ENCODE results near the gene GPT2.
A peak's percentile ranks its signal among the peaks of the same experiment; 100 is the strongest.

Gene GPT2

DNA sequence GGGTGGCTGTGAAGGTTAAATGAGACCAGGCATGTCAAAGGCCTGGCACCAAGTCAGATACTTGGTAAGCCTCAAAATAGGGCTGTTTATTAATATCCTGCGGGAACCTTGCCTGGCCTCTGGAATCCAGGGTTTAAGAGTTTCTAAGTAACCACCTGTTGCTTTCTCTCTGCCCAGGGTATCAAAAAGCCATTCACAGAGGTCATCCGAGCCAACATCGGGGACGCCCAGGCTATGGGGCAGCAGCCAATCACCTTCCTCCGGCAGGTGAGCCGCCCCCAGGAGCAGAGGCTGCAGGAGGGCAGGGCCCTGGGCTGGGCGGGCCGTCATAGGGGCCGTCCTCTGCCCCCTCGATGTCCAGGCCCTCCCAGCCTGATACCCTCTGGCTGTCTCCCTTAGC, 13.3 kb downstream of the GPT2 start:
- DNase-seq, result no peak

DNA sequence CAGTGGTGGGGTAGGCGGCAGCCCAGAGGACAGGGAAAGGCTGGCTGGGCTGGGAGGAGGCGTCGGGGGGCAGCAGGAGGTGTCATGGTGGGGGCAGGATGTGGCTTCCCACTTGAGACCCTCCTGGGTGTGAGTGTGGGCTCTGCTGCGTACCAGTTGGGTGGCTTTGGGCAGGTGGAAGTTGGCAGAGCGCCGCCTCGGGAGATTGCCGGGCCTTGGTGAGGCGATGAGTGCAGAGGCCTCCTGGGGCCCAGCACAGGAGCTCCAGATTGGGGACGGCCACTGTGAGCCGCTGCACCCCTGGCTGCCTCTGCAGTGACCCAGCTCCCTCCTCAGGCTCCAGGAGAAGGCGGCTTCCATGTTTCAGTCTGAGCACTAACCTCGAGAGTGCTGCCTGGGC, 13.8 kb downstream of the GPT2 start:
- no peak for DNase-seq

DNA sequence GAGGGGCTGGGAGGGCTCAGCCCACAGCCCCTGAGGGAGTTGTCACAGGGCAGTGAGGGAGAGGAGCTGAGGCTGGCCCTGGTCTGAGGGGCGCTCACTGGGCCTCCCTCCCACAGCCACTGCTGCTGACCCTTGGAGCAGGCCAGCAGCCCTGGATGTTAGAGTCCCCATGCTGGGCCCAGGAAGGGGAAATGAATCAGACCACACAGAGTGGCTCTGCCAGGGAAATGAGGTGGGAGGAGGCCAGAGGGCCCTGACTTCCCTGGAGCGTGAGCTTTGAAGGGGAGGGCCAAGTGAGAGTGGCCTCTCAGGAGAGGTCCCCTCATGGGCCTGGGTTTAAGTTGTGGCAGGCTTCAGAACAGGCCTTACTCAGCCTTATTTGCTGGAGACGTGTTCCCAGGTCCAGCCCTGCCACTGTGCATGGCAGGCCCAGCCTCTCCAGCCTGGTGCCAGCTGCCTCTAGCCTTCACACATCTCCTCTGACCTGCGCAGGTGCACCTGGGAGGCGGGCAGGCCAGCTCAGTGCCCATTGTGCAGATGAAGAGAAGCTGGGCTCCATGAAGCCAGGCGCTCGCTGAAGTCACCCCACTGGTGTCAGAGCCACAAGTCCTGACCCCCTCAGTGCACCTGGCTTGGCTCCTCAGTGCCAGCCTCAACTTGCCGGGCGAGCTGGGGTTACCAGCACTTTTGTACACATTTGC, 15.4 kb downstream of the GPT2 start:
- DNase-seq, result no peak

DNA sequence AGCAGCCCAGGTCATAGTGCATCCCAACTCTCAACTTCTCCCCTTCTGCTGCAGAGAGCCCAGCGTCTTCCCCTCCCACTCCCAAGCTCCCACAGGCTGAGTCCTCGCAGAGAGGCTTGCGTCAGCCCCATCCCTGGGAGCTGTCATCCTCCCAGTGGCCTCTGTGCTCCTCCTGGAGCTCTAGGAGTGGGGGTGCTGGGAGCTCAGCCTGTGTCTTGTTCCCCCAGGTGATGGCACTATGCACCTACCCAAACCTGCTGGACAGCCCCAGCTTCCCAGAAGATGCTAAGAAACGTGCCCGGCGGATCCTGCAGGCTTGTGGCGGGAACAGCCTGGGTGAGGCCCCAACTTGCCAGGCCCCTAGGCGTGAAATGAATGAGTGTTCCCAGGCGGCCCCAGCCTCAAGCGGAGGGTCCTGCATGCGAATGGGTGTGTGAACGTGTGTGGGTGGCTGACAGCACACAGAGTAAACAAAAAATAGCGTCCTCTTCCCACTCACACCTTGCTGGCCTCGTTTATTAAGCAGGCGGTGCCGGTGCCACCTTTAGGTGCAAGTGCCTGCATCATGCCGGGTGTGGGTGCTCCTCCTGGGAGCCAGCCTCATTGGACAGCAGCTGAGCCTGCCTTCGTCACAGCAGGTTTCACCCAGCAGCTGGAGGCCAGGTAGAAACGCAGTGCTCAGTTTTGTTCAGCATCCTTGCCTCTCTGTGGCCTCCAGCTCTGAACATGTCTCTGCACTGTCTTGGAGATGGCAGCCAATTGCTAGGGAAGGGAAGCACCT, 16.5 kb downstream of the GPT2 start:
- no peak for DNase-seq

DNA sequence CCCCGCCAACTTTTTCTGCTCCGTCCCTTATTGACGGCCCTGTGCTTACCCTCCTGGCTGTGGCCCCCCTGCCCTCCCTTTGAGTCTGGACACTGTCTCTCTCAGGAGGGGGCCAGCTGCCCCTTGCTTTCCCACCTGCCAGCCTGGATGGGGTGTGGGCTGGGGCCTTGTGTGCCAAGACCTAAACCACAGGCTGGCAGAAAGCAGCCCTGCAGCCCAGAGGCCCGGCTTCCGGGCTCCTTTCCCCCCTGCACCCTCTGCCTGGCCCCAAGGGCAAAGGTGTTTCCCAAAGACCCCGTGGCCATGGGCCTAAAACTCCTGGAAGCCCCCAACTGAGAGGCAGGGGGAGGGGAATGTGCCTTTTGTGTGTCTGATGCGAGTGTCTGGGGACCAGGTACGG, 17.5 kb downstream of the GPT2 start:
- DNase-seq, result no peak

DNA sequence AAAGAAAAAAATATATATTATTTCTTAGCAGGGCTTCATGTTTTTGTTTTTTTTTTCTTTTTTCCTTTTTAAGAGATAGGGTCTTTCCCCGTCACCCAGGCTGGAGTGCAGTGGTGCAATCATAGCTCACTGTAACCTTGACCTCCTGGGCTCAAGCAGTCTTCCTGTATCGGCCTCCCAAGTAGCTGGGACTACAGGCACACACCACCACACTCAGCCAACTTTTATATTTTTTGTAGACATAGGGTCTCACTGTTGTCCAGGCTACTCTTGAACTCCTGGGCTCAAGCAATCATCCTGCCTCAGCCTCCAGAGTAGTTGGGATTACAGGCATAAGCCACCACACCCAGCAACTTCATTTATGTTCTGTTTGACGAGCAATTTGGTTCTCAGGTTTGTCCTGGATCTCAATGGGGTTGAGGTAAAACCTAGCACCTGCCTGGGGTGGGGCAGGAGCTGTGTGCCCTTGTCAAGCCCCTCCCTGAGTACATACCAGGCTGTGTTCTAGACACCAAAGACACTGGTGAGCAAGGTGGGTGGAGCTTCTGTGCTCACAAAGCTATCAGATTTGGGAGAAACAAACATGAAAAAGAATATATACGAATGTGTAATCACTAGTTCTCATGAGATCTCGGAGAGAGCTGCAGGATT, 19.2 kb downstream of the GPT2 start:
- no peak for DNase-seq

DNA sequence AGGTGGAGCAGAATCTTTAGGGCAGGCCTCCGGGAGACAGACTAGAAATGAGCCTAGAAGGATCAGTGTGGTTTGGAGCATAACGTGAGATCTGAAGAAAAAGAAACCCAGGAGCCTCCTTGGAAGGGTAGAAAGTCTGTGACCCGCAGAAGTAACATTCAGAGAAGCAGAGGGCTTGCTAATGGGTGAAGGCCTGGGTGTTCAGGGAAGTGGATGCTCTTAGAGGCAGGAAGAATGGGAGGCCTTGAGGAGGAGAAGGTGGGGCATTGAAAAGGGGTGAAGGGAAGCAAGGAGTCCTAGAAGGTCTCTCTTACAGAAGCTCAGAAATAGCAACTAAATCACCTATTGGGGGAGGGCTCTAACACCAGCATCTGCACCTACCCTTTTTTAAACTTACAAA, 20.3 kb downstream of the GPT2 start:
- no peak for DNase-seq

DNA sequence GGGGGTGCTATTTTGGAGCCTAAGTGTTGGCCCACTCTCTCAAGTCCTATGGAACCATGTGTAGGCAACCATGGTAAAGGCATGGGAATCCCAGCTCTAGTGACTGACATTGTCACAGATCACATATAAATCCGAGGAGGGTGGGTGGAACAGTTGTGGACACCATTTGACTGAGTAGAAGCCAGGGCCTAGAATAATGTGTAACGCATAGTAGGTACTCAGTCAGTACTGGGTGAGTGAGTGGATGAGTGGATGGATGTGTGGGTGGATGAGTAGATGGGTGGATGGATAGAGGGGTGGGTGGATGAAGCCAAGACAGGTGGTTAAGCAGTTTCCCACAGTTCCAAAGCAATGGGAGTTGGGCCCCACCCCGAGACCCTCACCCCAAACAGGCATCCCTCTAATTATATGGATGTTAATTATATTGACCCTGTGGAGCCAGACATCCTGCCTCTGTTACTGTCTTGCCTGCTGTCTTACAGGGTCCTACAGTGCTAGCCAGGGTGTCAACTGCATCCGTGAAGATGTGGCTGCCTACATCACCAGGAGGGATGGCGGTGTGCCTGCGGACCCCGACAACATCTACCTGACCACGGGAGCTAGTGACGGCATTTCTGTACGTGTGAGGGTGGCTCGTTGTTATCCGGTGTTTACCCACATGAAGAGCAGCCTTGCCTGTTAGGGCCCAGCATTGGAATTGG, 22.3 kb downstream of the GPT2 start:
- DNase-seq, result no peak

DNA sequence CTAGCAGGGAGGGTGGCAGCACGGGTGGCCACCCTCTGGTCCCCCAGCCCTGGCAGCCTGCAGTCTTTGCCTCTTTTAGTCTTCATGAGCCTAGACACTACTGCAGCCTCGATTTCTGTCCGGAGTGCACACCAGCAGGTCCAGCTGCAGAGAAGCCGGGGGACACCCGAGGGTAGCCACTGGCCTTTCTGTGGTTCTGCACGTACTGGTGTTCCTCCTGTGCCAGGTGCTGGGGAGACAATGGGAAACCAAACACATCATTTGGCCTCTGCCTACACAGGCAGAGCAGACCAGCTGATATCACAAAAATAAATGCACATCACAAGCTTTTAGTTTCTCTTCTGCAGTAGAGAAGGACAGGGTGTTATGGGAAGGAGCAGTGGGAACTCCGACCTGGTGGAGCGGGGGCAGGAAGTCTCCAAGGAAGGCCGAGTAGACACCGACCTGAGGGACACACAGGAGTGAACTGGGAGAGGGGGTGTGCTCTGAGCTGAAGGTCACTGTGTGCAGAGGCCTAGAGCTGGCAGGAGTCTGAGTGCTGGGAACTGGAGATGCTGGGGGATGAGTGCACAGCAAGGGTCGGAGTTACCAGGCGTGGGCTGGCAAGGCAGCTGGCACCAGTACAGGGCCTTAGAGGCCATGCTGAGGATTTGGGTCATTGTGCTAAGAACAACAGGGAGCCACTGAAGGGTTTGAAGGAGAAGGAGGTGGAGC, 23.1 kb downstream of the GPT2 start:
- no peak for DNase-seq

DNA sequence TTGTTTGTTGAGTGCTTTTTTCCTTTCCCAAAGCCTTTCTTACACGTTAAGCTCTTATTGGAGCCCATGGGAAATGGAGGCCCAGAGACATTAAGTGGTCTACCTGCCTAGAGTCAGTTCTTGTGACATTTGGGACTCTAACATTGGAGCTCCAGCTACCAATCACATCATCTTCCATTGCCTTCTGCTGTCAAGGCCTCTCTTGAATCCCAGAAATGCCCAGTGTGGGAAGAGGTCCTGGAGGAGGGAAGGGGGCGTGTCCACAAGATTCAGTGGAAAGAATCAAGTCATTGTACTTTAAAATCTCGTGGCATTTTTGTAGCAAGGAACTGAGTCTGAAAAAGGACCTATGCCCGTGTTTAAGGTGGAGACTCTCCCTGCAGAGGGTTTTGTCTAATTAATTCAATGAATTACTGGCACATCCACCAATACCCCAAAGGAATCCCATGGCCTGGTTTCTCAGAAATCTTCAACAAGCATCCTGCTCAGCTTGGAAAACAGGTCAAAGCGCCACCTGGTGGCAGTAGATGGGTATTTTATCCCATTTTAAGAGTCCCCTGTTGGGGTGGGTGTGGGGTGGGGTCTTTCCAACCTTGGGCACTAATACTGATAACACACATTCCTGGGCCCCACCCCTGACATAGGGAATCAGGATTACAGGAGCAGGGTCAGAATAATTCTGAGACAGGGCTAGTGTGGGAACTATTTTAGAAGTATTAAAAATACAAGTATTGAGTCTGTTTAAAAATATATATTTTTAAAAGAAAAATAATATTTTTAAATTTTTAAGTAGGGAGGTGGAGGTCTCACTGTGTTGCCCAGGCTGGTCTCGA, 24.6 kb downstream of the GPT2 start:
- DNase-seq, result peak; percentile 34

DNA sequence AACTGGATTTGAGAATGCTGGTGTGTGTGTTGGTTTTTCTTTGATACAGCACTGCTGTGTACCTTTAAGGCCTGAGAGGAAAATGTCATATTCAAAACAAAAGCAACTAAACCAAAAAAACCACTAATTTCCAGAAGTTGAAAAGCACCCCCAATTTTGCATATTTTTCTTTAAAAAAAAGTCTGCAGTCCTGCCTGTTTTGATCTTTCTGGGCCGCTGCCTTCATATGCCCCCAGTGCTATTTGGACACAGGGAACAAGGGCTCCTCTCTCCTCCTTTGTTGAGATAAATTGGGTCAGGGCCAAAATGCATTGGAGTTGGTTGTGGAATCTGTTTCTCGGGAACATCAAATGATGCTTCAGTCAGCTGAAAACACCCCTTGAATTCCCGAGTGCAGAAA, 26.9 kb downstream of the GPT2 start:
- DNase-seq, result no peak

DNA sequence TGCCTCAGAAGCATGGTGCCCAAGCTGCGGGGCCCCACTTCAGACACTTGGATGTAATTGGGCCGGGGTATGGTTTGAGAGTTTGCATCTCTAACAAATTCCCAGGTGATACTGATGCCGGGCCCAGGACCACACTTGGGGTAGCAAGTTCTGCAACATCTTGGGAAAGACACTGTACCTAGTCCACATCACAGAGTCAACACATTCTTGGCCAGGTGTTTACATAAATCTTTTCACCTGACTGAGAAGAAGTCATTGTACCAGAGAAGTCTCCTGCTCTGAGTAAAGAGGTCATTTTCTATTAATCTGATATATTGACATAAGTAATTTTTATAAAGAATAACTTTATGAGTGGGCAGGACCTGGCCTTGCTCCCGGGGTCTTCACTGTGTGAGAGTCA, 27.5 kb downstream of the GPT2 start:
- no peak for DNase-seq

DNA sequence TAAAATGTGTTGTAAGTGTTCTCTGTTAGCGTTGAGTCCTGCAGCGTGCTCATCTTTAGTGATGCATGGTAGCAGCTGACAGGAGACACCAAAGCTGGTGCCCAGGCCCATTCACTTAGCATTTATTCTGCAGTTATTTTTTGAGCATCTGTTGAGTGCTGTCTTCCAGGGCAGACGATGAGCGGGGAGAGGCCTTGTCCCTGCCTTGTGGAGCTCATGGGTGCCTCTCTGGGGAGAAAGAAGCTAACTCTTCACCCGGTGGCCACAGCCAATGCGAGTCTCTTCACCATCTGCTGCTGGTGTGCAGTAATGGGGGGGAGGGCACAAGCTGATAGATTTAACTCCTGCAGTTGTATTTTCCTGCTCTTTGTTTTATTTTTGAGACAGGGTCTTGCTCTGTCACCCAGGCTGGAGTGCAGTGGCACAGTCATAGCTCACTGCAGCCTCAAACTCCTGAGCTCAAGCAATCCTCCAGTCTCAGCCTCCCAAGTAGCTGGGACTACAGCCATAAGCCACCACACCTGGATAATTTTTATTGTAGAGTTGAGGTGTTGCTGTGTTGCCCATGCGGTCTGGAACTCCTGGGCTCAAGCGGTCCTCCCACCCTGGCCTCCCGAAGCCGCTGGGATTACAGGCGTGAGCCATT, 30.5 kb downstream of the GPT2 start:
- DNase-seq, result peak; percentile 69

DNA sequence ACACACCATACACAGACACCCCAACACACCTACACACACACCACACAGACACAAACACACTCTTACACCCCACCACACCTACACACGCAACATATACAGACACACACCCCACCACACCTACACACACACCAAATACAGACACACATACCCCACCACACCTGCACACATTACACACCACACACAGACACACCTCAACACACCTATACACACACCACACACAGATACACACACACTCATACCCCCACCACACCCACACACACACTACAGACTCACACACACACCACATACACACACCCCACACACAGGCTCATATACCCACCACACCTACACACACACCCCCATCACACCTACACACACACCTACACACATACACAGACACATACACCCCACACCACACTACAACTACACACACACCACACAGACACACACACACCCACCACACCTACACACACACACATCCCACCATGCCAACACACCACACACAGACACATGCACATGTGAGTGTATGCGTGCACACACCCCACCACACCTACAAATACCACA, 31.4 kb downstream of the GPT2 start:
- DNase-seq, result no peak

DNA sequence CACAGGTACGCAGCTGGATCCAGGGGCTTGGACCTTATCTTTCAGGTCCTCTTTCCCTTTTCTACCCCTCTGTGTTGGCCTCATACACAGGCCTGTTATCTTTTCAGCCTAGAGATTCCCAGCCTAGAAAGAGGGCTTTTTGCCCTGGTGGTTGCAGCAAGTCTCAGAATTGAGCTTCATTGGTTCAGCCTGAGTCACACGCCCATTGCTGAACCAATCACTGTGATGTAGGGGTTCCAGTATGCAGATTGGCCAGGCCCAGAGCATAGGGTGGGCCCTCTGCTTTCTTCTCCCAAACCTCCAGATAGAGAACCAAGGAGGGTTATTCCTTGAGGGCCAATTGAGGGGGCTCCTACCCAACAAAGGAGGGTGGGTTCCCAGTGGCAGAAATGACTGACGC, 32.8 kb downstream of the GPT2 start:
- DNase-seq, result no peak

DNA sequence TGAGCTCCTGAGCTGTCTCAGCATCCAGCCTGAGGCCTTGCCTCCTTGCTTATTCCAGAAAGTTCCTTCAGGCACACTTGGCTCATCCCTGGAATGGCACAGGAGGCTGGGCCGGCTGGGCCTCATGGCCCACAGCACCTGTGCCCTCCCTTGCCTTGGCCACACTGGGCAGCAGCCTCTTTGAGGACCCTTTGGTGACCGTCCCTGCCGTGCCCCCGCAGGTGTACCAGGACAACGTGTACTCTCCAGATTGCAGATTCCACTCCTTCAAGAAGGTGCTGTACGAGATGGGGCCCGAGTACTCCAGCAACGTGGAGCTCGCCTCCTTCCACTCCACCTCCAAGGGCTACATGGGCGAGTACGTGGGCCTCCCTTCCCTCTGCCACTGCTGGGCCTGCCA, 34.2 kb downstream of the GPT2 start:
- DNase-seq, result no peak

DNA sequence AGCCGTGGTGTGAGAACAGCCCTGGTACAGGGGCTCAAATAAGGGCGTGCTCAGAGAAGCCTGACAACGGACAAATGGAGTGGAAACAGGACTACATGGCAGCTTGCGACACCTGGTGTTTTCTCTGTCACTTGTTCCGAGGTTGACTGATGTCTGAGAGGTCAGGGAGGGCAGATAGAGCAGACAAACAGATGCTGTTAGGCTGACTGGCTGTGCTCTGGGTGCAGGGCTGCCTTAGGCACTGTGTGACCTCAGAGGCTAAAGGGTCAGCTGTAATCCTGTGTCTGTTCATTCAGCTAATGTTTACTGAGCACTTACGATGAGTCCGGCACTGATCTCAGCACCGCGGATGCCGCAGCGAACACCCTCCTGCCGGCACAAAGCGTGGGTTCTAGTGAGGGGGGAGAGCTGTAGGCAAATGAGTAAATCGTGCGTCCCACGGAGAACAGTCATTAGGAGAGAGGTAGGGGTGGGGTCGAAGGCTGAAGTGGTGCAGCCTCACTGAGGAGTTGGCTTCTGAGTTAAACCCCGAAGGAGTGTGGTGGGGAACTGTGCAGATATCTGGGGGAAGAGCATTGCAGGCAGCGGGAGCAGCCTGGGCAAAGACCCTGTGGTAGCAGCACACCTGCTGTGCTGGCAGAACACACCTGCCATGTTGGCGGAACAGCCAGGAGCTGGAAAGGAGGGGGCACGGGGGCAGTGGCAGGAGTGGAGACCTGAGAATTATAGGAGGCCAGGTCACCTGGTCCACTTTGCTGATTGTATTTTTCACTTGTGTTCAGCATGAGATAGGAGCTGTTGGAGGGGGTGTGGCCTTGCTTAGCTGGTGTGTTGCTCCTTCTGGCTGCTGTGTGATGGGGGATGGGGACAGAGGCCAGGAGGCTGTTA, 35.0 kb downstream of the GPT2 start:
- DNase-seq, result no peak

DNA sequence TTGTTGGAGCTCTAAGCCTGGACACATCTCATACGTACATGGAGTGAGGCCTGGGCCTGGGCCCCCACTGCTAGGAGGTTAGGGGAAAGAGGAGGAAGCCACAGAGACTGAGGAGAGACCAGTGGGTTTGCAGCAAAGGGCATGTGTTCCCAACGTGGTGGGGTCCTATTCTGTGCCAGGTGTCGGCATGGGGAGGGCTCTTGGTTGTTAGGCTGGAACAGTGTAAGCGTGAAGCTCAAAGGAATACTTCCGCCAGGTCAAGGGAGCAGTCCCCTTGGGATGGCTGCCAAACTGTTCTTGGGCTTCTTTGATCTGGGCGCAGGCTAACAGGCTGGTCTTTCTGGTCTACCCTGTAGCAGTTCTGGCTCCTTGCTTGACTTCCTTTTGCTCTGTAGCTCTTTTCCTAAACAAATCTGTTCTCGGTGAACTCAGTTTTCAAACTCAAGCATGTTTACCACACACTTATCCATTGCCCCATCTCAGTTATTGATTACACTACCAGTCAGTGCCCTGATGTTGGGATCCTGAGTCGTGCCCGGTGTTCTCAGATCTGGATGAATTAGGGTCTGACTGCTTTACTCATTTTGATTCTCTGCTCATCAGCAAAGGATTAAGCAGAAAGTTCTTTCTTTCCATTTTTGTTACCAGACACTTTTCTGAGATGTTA, 36.4 kb downstream of the GPT2 start:
- DNase-seq, result no peak

DNA sequence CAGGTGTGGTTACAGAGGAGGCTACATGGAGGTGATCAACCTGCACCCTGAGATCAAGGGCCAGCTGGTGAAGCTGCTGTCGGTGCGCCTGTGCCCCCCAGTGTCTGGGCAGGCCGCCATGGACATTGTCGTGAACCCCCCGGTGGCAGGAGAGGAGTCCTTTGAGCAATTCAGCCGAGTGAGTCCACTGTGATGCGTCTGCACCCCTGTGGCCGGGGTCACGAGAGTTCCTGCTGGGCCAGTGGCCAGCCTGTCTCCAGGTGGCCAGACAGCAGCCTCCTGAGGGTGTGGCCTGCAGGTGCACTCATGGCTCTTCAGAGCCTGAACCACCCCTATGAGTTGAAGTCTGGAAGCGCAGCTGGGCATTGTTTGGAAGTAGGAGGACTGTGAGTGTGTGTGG, 38.1 kb downstream of the GPT2 start:
- no peak for DNase-seq

Measured in NCI-H1694 (cell line).